Forelimb muscle (tissue), 1 donor: Measurements from ENCODE around the gene MMP27. TPM values are rescaled to one million over a fixed set of nuclear protein-coding genes. Genes with fewer than 3 reads are reported as not detected.

Experiments
- polyA plus RNA-seq: library from polyadenylated mRNA; unstranded; fragments of 120-200 nt; gene quantifications from one replicate; pipeline ENCODE4 v1.2.1, GENCODE V29; 2013; ENCODE audit not compliant: insufficient read length

Gene MMP27
- polyA plus RNA-seq, 1 donor, result not detected

Other genes starting within 250 kb of the MMP27 start
- not detected for gene MMP7, start 175.0 kb downstream of the MMP27 start, polyA plus RNA-seq
- gene MMP20, start 80.4 kb downstream of the MMP27 start, polyA plus RNA-seq, result not detected
- 0.04 TPM for gene MMP8, start 19.2 kb upstream of the MMP27 start, polyA plus RNA-seq
- not detected for gene MMP10, start 74.9 kb upstream of the MMP27 start, polyA plus RNA-seq
- gene MMP1, start 92.4 kb upstream of the MMP27 start, polyA plus RNA-seq, result 0.23 TPM
- not detected for gene MMP3, start 137.8 kb upstream of the MMP27 start, polyA plus RNA-seq
- not detected for gene MMP12, start 169.2 kb upstream of the MMP27 start, polyA plus RNA-seq
- gene MMP13, start 250.0 kb upstream of the MMP27 start, polyA plus RNA-seq, result 0.10 TPM